AG04450 (cell line): ENCODE results near the gene ZBTB7C. TPM values are rescaled to one million over a fixed set of nuclear protein-coding genes. Genes with fewer than 3 reads are reported as not detected.

Source experiments
- CTCF ChIA-PET: fragments of 300-600, 350-600 bp; formaldehyde crosslinking; extraction: SDS; loops from one replicate; lab custom pipeline; 2022; ENCODE audit warnings: antibody characterized with exemption, inconsistent platforms; lab: Charles Lee
- POLR2A ChIA-PET: fragments of 350-600 bp; formaldehyde crosslinking; extraction: SDS; loops from one replicate; lab custom pipeline; 2021; ENCODE audit warnings: antibody characterized with exemption, inconsistent platforms; lab: Yijun Ruan, JAX
- DNase-seq: peaks from one replicate; pipeline ENCODE4 v3.0.0-alpha.2; 2011; ENCODE audit warnings: low read depth, low spot score
- H3K27ac ChIP-seq: one replicate; pipeline ENCODE4 v1.5.1; 2012; ENCODE audit warnings: low read depth, low read length, control low read depth
- H3K27me3 ChIP-seq: one replicate; pipeline ENCODE4 v1.6.0; 2012; ENCODE audit warnings: low read length; ENCODE audit not compliant: control insufficient read depth, insufficient read depth
- H3K4me3 ChIP-seq: 2 replicates; pipeline ENCODE4 v1.5.1; 2011; ENCODE audit warnings: mild to moderate bottlenecking, low read depth, low read length, control low read depth
- H3K9me3 ChIP-seq: 2 replicates; pipeline ENCODE4 v1.5.1; 2012; ENCODE audit warnings: low read length; ENCODE audit not compliant: control insufficient read depth, insufficient read depth
- polyA plus RNA-seq: library from polyadenylated mRNA; depleted of rRNA; stranded (reverse); fragments of >200 nt; gene quantifications from 2 replicates; pipeline ENCODE4 v1.2.3, GENCODE V29; 2011
- TF ChIP-seq, protein P1 (sequence below): IDR thresholded peaks from 2 replicates; pipeline ENCODE4 v1.5.1; 2011; ENCODE audit warnings: low read depth, low read length, control low read depth, inconsistent platforms

Gene ZBTB7C
- polyA plus RNA-seq, 1 experiment, result not detected

DNA sequence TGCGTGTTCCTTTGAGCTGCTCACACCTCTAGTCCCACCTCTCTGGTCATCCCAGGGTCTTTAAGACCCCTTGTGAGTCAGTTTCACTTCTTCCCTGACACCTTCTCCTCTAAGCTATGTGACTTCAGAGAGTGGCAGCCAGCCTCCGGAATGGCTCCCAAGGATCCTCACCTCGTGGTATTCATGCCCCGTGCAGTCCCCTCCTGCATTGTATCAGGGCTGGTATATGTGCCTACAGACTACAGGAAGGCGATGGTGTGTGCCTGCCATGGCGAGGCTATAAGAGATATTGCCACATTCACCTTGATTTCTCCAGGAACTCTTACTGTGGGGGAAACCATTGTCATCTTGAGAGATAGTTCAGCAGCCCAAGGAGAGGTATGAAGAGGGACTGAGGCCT is 350.7 kb downstream of the ZBTB7C start:
- ChIA-PET CTCF (no interaction called here), POLR2A (no interaction called here)
- TF ChIP-seq, protein P1, sequence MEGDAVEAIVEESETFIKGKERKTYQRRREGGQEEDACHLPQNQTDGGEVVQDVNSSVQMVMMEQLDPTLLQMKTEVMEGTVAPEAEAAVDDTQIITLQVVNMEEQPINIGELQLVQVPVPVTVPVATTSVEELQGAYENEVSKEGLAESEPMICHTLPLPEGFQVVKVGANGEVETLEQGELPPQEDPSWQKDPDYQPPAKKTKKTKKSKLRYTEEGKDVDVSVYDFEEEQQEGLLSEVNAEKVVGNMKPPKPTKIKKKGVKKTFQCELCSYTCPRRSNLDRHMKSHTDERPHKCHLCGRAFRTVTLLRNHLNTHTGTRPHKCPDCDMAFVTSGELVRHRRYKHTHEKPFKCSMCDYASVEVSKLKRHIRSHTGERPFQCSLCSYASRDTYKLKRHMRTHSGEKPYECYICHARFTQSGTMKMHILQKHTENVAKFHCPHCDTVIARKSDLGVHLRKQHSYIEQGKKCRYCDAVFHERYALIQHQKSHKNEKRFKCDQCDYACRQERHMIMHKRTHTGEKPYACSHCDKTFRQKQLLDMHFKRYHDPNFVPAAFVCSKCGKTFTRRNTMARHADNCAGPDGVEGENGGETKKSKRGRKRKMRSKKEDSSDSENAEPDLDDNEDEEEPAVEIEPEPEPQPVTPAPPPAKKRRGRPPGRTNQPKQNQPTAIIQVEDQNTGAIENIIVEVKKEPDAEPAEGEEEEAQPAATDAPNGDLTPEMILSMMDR, result no peak
- no peaks in the 10 kb centered on the region for H3K9me3 ChIP-seq
- peaks cover 11% of the 10 kb centered on the region for H3K27me3 ChIP-seq
- H3K4me3 ChIP-seq, result no peak overlapping the region
- no peak overlapping the region for H3K27ac ChIP-seq
- no peak for DNase-seq

DNA sequence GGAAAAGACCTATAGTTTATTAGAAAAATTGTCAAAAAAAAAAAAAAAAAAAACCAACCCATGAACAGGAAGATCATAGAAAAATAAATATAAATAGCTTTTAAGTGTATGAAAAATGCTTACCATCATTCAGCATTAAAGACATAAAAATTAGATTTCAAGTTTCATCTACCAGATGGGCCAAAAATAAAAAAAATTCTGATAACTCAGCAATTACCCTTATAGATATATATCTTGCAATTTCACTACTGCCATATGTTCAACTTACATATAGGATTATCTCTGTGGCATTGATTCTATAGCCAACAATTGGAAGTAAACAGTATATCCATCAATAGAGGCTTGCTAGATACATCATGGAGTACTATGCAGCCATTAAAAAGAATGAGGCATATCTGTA is 352.2 kb downstream of the ZBTB7C start:
- Histone ChIP-seq H3K4me3 (no peak overlapping the region), H3K27me3 (peaks cover 12% of the 10 kb centered on the region), H3K9me3 (no peaks in the 10 kb centered on the region), H3K27ac (no peak overlapping the region)
- TF ChIP-seq, protein P1, result no peak
- POLR2A ChIA-PET, result no interaction called here
- CTCF ChIA-PET, result interaction anchor here (0.6 kb wide), 2 partner anchors 11 to 435 kb away, joined by 3 to 9 read pairs; no protein-coding TSS in a partner anchor
- no peak for DNase-seq

DNA sequence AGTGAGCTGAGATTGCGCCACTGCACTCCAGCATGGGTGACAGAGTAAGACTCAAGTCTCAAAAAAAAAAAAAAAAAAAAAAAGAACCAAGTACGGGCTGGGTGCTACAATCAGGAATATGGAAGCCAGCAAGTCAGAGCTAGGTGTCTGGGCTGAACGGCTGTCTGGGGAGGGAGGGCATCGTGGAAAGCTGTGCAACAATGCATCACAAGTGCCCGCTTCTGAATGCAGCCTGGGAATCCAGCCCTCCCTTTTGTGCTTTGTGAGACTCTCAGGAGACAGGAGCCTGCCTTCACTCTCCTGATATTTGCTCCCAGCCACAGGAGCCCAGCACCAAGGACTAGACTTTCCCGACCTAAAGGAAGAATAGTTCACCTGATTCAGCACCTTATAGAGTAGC is 353.8 kb downstream of the ZBTB7C start:
- no peak overlapping the region for H3K27ac ChIP-seq
- no peak for DNase-seq
- CTCF ChIA-PET, result no interaction called here
- TF ChIP-seq, protein P1, result no peak
- H3K4me3 ChIP-seq, result no peak overlapping the region
- H3K27me3 ChIP-seq, result peaks cover 12% of the 10 kb centered on the region
- POLR2A ChIA-PET, result no interaction called here
- H3K9me3 ChIP-seq, result no peaks in the 10 kb centered on the region

DNA sequence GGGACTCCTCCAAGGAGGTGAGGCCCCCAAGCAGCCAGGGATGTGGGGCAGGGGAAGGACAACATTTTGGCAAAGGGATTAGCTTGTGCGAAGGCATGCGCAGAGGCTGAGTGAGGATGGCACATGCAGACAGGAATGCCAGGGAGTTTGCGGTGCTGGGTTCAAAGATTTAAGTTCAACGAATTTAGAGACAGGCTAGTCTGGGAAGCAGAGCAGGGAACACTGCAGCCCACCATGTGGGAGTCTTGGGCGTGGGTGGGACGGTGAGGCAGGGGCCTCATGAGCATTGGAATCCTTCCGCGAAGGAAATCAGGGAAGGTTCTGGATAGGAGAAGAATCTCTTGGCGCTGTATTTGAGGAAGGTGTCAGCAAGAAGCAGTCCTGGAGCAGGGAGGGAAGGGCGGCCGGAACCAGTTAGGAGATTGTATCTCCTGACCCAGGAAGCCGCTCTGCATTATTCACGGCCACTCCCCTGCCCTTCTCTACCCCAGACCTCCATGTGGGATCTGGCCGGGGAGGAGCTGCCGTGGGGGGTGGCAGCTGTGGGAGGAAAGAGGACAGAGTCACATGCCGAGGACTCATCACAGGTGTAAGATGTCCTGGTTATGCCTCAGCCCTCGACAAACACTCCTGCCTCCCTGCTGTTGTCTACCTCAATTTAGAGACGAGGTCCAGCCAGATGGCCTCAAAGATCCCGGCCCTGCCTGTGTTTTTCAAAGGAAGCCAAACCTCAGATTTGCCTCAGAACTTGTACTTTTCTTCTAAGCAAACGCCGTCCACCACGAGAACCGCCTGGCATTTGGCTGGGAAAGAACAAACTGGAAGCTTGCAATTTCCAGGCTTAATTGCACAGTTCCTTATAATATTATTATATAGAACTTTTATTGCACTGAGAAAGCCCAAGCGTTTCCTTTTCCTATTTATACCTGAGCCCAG is 355.0 kb downstream of the ZBTB7C start:
- ChIA-PET CTCF (no interaction called here), POLR2A (no interaction called here)
- Histone ChIP-seq H3K4me3 (no peak overlapping the region), H3K27ac (no peak overlapping the region), H3K27me3 (peaks cover 12% of the 10 kb centered on the region), H3K9me3 (no peaks in the 10 kb centered on the region)
- TF ChIP-seq, protein P1, result no peak
- DNase-seq, result no peak

DNA sequence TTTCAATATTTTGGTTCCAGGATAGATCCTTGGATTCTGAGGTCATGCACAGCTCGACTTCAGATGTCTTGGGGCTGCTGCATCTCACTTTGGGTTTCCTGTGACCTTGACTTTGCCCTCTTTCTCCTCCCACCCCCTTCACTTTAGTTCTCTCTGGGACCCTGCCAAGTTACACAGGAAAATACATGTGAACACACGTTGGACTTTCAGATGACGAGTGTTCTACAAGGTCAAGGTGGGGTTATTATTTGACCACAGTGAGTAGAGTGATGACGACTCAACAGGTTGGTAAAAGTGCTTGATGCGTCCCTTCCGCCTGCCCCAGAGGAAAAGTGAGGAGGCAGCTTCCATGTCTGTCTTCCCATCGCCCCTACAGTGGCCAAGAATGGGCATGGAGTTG is 356.3 kb downstream of the ZBTB7C start:
- ChIA-PET POLR2A (no interaction called here), CTCF (interaction anchor here (0.9 kb wide), 1 partner anchor 393 kb away, joined by 3 read pairs; no protein-coding TSS in a partner anchor)

More for the DNA sequence above, 356.3 kb downstream of the ZBTB7C start:
- Histone ChIP-seq H3K9me3 (no peaks in the 10 kb centered on the region), H3K27me3 (peaks cover 12% of the 10 kb centered on the region), H3K4me3 (no peak overlapping the region), H3K27ac (no peak overlapping the region)
- DNase-seq, result no peak
- TF ChIP-seq, protein P1, result no peak
